ENCODE data around the gene HACD4. TPM values are rescaled to one million over a fixed set of nuclear protein-coding genes. Genes with fewer than 3 reads are reported as not detected.

The HACD4 gene
- total and polyA plus RNA-seq, 8 donors = 0.29 to 12.1 (median 4.7) TPM

DNA sequence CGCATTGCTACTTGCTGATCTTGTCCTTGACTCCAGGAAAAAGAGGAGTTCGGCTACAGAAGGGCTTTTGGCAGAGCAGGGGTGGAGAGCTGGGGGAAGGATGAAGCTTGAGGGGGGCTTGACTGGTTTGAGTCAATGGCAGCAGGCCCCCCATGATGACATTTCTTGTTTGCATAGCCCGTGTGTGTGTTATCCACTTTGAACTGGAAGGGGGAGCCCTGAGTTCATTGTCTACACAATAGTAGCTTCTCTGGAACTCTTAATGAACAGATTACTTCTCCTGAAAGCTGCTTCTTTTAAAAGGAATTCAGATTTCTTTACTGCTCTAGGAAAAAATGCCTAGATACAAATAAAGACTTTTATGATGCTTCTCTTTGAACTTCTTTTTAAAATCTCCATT, 44.0 kb upstream of the HACD4 start:
- no peaks in the 10 kb centered on the region for H3K27me3 ChIP-seq
- no peak overlapping the region for H3K27ac ChIP-seq
- intact Hi-C loops (cut with DNase I; ENCODE audit: low total_unique reads) = no loop called here
- WGBS, 5 donors = 61 to 80% (median 65%) methylated on average over 3 of the region's 3 CpGs
- no peak for DNase-seq
- H3K9me3 ChIP-seq = no peaks in the 10 kb centered on the region
- no peak overlapping the region for H3K4me3 ChIP-seq
- TF ChIP-seq EP300 (IDR thresholded peaks at IDR 0.05) (no peak), POLR2A (IDR thresholded peaks at IDR 0.05) (no peak), POLR2AphosphoS5 (IDR thresholded peaks at IDR 0.05) (no peak)
- TF ChIP-seq, protein P1, sequence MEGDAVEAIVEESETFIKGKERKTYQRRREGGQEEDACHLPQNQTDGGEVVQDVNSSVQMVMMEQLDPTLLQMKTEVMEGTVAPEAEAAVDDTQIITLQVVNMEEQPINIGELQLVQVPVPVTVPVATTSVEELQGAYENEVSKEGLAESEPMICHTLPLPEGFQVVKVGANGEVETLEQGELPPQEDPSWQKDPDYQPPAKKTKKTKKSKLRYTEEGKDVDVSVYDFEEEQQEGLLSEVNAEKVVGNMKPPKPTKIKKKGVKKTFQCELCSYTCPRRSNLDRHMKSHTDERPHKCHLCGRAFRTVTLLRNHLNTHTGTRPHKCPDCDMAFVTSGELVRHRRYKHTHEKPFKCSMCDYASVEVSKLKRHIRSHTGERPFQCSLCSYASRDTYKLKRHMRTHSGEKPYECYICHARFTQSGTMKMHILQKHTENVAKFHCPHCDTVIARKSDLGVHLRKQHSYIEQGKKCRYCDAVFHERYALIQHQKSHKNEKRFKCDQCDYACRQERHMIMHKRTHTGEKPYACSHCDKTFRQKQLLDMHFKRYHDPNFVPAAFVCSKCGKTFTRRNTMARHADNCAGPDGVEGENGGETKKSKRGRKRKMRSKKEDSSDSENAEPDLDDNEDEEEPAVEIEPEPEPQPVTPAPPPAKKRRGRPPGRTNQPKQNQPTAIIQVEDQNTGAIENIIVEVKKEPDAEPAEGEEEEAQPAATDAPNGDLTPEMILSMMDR (IDR thresholded peaks at IDR 0.05) = no peak
- H3K36me3 ChIP-seq = no peaks in the 10 kb centered on the region
- peaks cover 0 to 5% (median 2%) of the 10 kb centered on the region in 4 donors for H3K4me1 ChIP-seq

DNA sequence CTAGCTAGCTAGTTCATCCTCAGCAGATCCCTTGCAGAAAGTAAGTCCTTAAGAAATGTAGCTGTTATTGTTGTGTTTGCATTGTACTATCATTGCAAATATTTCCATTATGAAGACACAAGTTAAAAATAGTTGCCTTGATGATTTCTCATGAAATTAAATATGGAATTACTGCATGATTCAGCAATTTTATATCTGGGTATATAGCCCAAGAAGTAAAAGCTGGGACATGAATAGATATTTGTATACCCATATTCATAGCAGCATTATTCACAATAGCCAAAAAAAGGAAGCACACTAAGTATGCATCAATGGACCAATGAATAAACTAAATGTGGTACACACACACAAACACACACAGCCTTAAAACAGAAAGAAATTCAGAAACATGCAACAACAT, 39.5 kb upstream of the HACD4 start:
- no peak overlapping the region for H3K4me3 ChIP-seq
- DNase-seq = no peak
- TF ChIP-seq POLR2A (IDR thresholded peaks at IDR 0.05) = no peak
- TF ChIP-seq POLR2AphosphoS5 (IDR thresholded peaks at IDR 0.05) = no peak
- TF ChIP-seq EP300 (IDR thresholded peaks at IDR 0.05) = no peak
- no peaks in the 10 kb centered on the region for H3K9me3 ChIP-seq
- H3K4me1 ChIP-seq = peaks cover 0 to 13% (median 8%) of the 10 kb centered on the region in 4 donors
- H3K27me3 ChIP-seq = no peaks in the 10 kb centered on the region
- no peaks in the 10 kb centered on the region for H3K36me3 ChIP-seq
- intact Hi-C loops (cut with DNase I; ENCODE audit: low total_unique reads) = no loop called here
- H3K27ac ChIP-seq = peak overlapping the region in 1 of 5 donors; percentile 61

DNA sequence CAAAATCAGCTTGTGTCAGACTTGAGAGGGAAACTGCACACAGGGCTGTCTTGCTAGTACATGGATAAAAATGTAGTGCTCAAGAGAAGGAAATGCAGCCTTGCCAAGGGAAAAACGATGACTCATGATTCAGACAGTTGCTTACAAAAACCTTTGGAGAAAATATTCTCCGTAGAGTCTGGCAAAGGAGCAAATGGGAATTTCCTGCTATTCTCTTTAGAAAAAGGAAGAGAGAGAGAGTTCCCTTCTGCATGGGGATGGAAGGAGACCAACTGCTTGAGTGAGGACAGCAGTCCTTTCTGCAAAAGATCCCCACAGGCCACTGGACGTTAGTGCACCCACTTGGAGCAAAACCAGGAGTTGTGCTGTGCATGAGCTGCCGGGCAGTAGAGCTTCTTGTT, 38.7 kb upstream of the HACD4 start:
- Histone ChIP-seq H3K27me3 (no peaks in the 10 kb centered on the region), H3K4me3 (peak overlapping the region in 2 of 4 donors; percentile 8 to 9), H3K4me1 (peaks cover 0 to 13% (median 8%) of the 10 kb centered on the region in 4 donors), H3K9me3 (no peaks in the 10 kb centered on the region), H3K36me3 (no peaks in the 10 kb centered on the region), H3K27ac (peak overlapping the region in 3 of 5 donors; percentile 47 to 61 (median 47))
- TF ChIP-seq POLR2A (IDR thresholded peaks at IDR 0.05) (no peak), POLR2AphosphoS5 (IDR thresholded peaks at IDR 0.05) (peak in 1 of 3 donors; percentile 58)
- TF ChIP-seq, protein P1 (IDR thresholded peaks at IDR 0.05) = peak in 2 of 7 experiments; percentile 16 to 22
- intact Hi-C loops (cut with DNase I; ENCODE audit: low total_unique reads) = no loop called here
- 17 to 32% (median 25%) methylated on average over 4 of the region's 4 CpGs for WGBS, 5 donors
- DNase-seq = peak in 1 of 2 donors; percentile 89

DNA sequence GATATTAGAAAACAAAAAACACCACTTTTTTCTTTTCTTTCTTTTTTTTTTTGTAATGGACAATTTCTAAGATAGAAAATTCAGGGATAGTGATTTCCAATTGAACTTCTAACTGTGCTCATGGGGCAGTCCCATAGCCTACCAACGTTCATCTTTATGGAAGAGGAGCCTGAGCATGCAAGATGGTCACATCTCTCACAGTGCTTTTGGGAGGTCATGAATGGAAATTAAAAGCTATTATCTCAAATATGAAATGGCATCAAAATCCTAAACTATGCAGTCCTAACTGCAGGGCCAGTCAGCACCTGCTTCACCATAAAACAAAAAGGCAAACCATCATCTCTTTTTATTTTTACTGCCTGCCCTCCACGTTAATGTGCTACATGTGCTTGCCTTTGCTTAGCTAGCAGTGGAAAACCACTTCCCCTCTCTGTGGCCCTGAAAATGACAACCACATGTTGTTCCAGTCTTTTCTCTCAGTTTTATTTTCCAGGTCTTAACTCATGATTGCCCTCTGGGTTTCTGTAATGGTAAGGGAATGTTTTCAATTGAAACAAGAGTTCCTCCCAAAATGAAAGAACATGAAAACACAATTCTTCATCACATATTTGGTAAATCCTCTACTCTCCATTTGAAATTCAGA, 29.6 kb upstream of the HACD4 start:
- WGBS, 5 donors = 57 to 65% (median 64%) methylated on average over 2 of the region's 2 CpGs
- H3K27ac ChIP-seq = no peak overlapping the region
- no peaks in the 10 kb centered on the region for H3K36me3 ChIP-seq
- no peak overlapping the region for H3K4me3 ChIP-seq
- intact Hi-C loops (cut with DNase I; ENCODE audit: low total_unique reads) = no loop called here
- no peaks in the 10 kb centered on the region for H3K4me1 ChIP-seq
- H3K9me3 ChIP-seq = no peaks in the 10 kb centered on the region
- peak in 1 of 2 donors; percentile 18 for DNase-seq
- TF ChIP-seq EP300 (IDR thresholded peaks at IDR 0.05) = no peak
- TF ChIP-seq, protein P1 (IDR thresholded peaks at IDR 0.05) = no peak
- no peak for TF ChIP-seq POLR2AphosphoS5 (IDR thresholded peaks at IDR 0.05)
- TF ChIP-seq POLR2A (IDR thresholded peaks at IDR 0.05) = no peak
- H3K27me3 ChIP-seq = no peaks in the 10 kb centered on the region

DNA sequence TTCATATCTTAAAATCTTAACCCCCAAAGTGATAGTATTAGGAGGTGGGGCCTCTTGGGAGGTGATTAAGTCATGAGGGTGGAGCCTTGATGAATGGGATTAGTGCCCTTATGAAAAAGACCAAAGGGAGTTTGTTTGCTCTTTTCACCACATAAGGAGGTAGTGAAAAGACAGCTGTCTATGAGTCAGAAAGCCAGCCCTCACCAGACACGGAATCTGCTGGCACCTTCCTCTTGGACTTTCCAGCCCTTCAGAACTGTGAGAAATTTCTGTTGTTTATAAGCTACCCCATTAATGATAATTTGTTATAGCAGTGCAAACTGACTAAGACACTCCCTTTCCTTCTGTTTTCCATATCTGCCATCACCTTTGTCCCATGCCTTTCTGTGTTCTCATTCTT, 25.5 kb upstream of the HACD4 start:
- intact Hi-C loops (cut with DNase I; ENCODE audit: low total_unique reads) = no loop called here
- 19 to 48% (median 33%) methylated on average over 1 of the region's 1 CpG for WGBS, 5 donors
- no peaks in the 10 kb centered on the region for H3K4me1 ChIP-seq
- H3K4me3 ChIP-seq = no peak overlapping the region
- H3K9me3 ChIP-seq = no peaks in the 10 kb centered on the region
- H3K36me3 ChIP-seq = no peaks in the 10 kb centered on the region
- DNase-seq = no peak
- TF ChIP-seq POLR2A (IDR thresholded peaks at IDR 0.05) = no peak
- TF ChIP-seq POLR2AphosphoS5 (IDR thresholded peaks at IDR 0.05) = no peak
- TF ChIP-seq, protein P1 (IDR thresholded peaks at IDR 0.05) = no peak
- TF ChIP-seq EP300 (IDR thresholded peaks at IDR 0.05) = no peak
- H3K27ac ChIP-seq = no peak overlapping the region
- H3K27me3 ChIP-seq = no peaks in the 10 kb centered on the region

All from stomach (tissue), 9 donors.